ENCODE measurements around the gene ZBED5. TPM values are rescaled to one million over a fixed set of nuclear protein-coding genes. Genes with fewer than 3 reads are reported as not detected.
A peak's percentile ranks its signal among the peaks of the same experiment; 100 is the strongest.

ZBED5 gene
- polyA plus RNA-seq (2013, experiment 1 of 2): 21.1 TPM
- polyA plus RNA-seq (2013, experiment 2 of 2): 21.4 TPM

GRCh38 chr11:10857709-10858438 is at the start of gene ZBED5:
TSS of gene ZBED5 (minus strand) at chr11:10858053. CDS start at chr11:10854945, 3,108 bp downstream.
- Histone ChIP-seq H3K9me3 (ENCODE audit: control insufficient read depth, low read length) (no peaks in the 10 kb centered on the region), H2AFZ (ENCODE audit: low read depth, low read length) (peak within 1 kb of the TSS; percentile 3), H3K4ac (ENCODE audit: low read depth in 1 of 2, low read length in 2 of 2) (peak within 1 kb of the TSS; percentile 94 to 96), H3K4me3 (ENCODE audit: insufficient read depth in 1 of 2, low read depth in 1 of 2, low read length in 2 of 2) (peak within 1 kb of the TSS; percentile 89 to 98), H2AK5ac (ENCODE audit: low read length, severe bottlenecking) (peak within 1 kb of the TSS; percentile 62), H3K27me3 (ENCODE audit: control insufficient read depth in 1 of 2, insufficient read depth in 1 of 2, low read length in 2 of 2) (no peaks in the 10 kb centered on the region), H2BK12ac (ENCODE audit: low read length in 2 of 2) (peak within 1 kb of the TSS in 1 of 2 experiments; percentile 65), H2BK120ac (ENCODE audit: low read depth, low read length) (peak within 1 kb of the TSS; percentile 77), H4K8ac (ENCODE audit: low read length) (peak within 1 kb of the TSS; percentile 96), H2BK5ac (ENCODE audit: low read depth, low read length, poor library complexity, severe bottlenecking) (peak within 1 kb of the TSS; percentile 74), H3K27ac (ENCODE audit: low read length, poor library complexity, severe bottlenecking) (peak within 1 kb of the TSS; percentile 97), H3K79me1 (replicated peaks; ENCODE audit: low read length, poor library complexity, severe bottlenecking) (peaks cover 9% of the 10 kb centered on the region), H3K14ac (ENCODE audit: low read length in 2 of 2) (peak within 1 kb of the TSS; percentile 44 to 89), H3K9ac (ENCODE audit: low read length) (peak within 1 kb of the TSS; percentile 99), H3K18ac (ENCODE audit: low read depth in 1 of 2, low read length in 2 of 2) (peak within 1 kb of the TSS; percentile 95 to 99), H3K4me1 (ENCODE audit: control insufficient read depth, insufficient read depth, low read depth, low read length) (no peaks in the 10 kb centered on the region), H3K23ac (ENCODE audit: low read length in 2 of 2) (peak within 1 kb of the TSS; percentile 29 to 90), H4K91ac (ENCODE audit: low read length) (peak within 1 kb of the TSS; percentile 96), H3K36me3 (ENCODE audit: control insufficient read depth in 1 of 2, insufficient read depth in 2 of 2, low read depth in 1 of 2, low read length in 2 of 2) (peaks cover 0 to 32% of the 10 kb centered on the region in 2 experiments), H2BK15ac (ENCODE audit: low read depth, poor library complexity, severe bottlenecking) (peak within 1 kb of the TSS; percentile 26), H3K4me2 (ENCODE audit: low read length, poor library complexity, severe bottlenecking) (peak within 1 kb of the TSS; percentile 74)
- DNase-seq: peak; percentile 98
- WGBS: under 1% methylated on average over 58 of the region's 59 CpGs

- no peak overlapping the region for H3K27ac ChIP-seq (ENCODE audit: low read length, poor library complexity, severe bottlenecking)
- H3K23ac ChIP-seq (ENCODE audit: low read length in 2 of 2): no peak overlapping the region
- no peak overlapping the region for H2BK120ac ChIP-seq (ENCODE audit: low read depth, low read length)
- no peak overlapping the region for H3K4me2 ChIP-seq (ENCODE audit: low read length, poor library complexity, severe bottlenecking)
- no peaks in the 10 kb centered on the region for H3K9me3 ChIP-seq (ENCODE audit: control insufficient read depth, low read length)
- H3K18ac ChIP-seq (ENCODE audit: low read depth in 1 of 2, low read length in 2 of 2): no peak overlapping the region
- H3K79me1 ChIP-seq (replicated peaks; ENCODE audit: low read length, poor library complexity, severe bottlenecking): no peaks in the 10 kb centered on the region
- WGBS: 34% methylated on average over 2 of the region's 2 CpGs
- no peak overlapping the region for H2AFZ ChIP-seq (ENCODE audit: low read depth, low read length)
- H3K27me3 ChIP-seq (ENCODE audit: control insufficient read depth in 1 of 2, insufficient read depth in 1 of 2, low read length in 2 of 2): no peaks in the 10 kb centered on the region
- H4K91ac ChIP-seq (ENCODE audit: low read length): no peak overlapping the region
- H3K4me3 ChIP-seq (ENCODE audit: insufficient read depth in 1 of 2, low read depth in 1 of 2, low read length in 2 of 2): no peak overlapping the region
- H3K4me1 ChIP-seq (ENCODE audit: control insufficient read depth, insufficient read depth, low read depth, low read length): peaks cover 8% of the 10 kb centered on the region
- H4K8ac ChIP-seq (ENCODE audit: low read length): no peak overlapping the region
- H2BK5ac ChIP-seq (ENCODE audit: low read depth, low read length, poor library complexity, severe bottlenecking): no peak overlapping the region
- no peak overlapping the region for H2AK5ac ChIP-seq (ENCODE audit: low read length, severe bottlenecking)
- no peak overlapping the region for H2BK15ac ChIP-seq (ENCODE audit: low read depth, poor library complexity, severe bottlenecking)
- H3K4ac ChIP-seq (ENCODE audit: low read depth in 1 of 2, low read length in 2 of 2): no peak overlapping the region
- H2BK12ac ChIP-seq (ENCODE audit: low read length in 2 of 2): no peak overlapping the region
- DNase-seq: peak; percentile 33
- no peaks in the 10 kb centered on the region for H3K36me3 ChIP-seq (ENCODE audit: control insufficient read depth in 1 of 2, insufficient read depth in 2 of 2, low read depth in 1 of 2, low read length in 2 of 2)
- H3K9ac ChIP-seq (ENCODE audit: low read length): no peak overlapping the region
- no peak overlapping the region for H3K14ac ChIP-seq (ENCODE audit: low read length in 2 of 2)
Observed at GRCh38 chr11:10906521-10906920, 48.7 kb upstream of the ZBED5 start.

- Histone ChIP-seq H4K8ac (ENCODE audit: low read length) (no peak overlapping the region), H4K91ac (ENCODE audit: low read length) (no peak overlapping the region), H3K4me1 (ENCODE audit: control insufficient read depth, insufficient read depth, low read depth, low read length) (peaks cover 22% of the 10 kb centered on the region), H3K4ac (ENCODE audit: low read depth in 1 of 2, low read length in 2 of 2) (no peak overlapping the region), H3K27ac (ENCODE audit: low read length, poor library complexity, severe bottlenecking) (no peak overlapping the region), H3K27me3 (ENCODE audit: control insufficient read depth in 1 of 2, insufficient read depth in 1 of 2, low read length in 2 of 2) (no peaks in the 10 kb centered on the region), H3K14ac (ENCODE audit: low read length in 2 of 2) (no peak overlapping the region), H2AK5ac (ENCODE audit: low read length, severe bottlenecking) (no peak overlapping the region), H3K79me1 (replicated peaks; ENCODE audit: low read length, poor library complexity, severe bottlenecking) (no peaks in the 10 kb centered on the region), H3K9ac (ENCODE audit: low read length) (no peak overlapping the region), H3K9me3 (ENCODE audit: control insufficient read depth, low read length) (no peaks in the 10 kb centered on the region), H2BK12ac (ENCODE audit: low read length in 2 of 2) (no peak overlapping the region), H2BK15ac (ENCODE audit: low read depth, poor library complexity, severe bottlenecking) (peak overlapping the region; percentile 33), H2AFZ (ENCODE audit: low read depth, low read length) (no peak overlapping the region), H3K18ac (ENCODE audit: low read depth in 1 of 2, low read length in 2 of 2) (peak overlapping the region; percentile 4 to 18), H3K4me2 (ENCODE audit: low read length, poor library complexity, severe bottlenecking) (no peak overlapping the region), H3K23ac (ENCODE audit: low read length in 2 of 2) (no peak overlapping the region), H2BK120ac (ENCODE audit: low read depth, low read length) (no peak overlapping the region), H3K4me3 (ENCODE audit: insufficient read depth in 1 of 2, low read depth in 1 of 2, low read length in 2 of 2) (no peak overlapping the region), H2BK5ac (ENCODE audit: low read depth, low read length, poor library complexity, severe bottlenecking) (no peak overlapping the region), H3K36me3 (ENCODE audit: control insufficient read depth in 1 of 2, insufficient read depth in 2 of 2, low read depth in 1 of 2, low read length in 2 of 2) (no peaks in the 10 kb centered on the region)
- 91% methylated on average over 9 of the region's 9 CpGs for WGBS
- DNase-seq: no peak
Observed at GRCh38 chr11:10902301-10903063, 44.6 kb upstream of the ZBED5 start.
